SK-N-MC (cell line): ENCODE measurements around the gene STX12.
"Not testable (repeated sequence)": the region's sequence is repeated elsewhere in the genome, so short reads cannot be mapped to it uniquely, and the experiment has no call there.

ENCODE experiments used
- DNase-seq: peaks from one replicate; pipeline ENCODE4 v3.0.0-alpha.2; 2011; ENCODE audit warnings: low read depth, low spot score
- H3K27ac ChIP-seq: fragments of 200-600 bp; sonication (generic); 2 replicates; pipeline ENCODE4 v1.5.1; 2016; ENCODE audit warnings: mixed run types
- H3K36me3 ChIP-seq: fragments of 200-600 bp; sonication (generic); 2 replicates; pipeline ENCODE4 v1.6.1; 2017; ENCODE audit warnings: antibody characterized with exemption, low read length, mixed read lengths; ENCODE audit not compliant: insufficient read depth
- H3K4me3 ChIP-seq: fragments of 200-600 bp; sonication (generic); 2 replicates; pipeline ENCODE4 v1.5.1; 2016
- H3K9ac ChIP-seq: fragments of 200-600 bp; sonication (generic); 2 replicates; pipeline ENCODE4 v1.8.0; 2017; ENCODE audit warnings: mixed run types, mixed read lengths; ENCODE audit not compliant: insufficient read length
- H3K9me3 ChIP-seq: fragments of 200-600 bp; sonication (generic); 2 replicates; pipeline ENCODE4 v1.6.1; 2017; ENCODE audit warnings: low read depth, mild to moderate bottlenecking, antibody characterized with exemption, low read length, moderate library complexity, mixed read lengths
- EZH2 ChIP-seq: fragments of 200-600 bp; sonication (generic); IDR thresholded peaks from one replicate; pipeline ENCODE4 v1.6.1; 2017; ENCODE audit warnings: antibody characterized with exemption
- FOXP2 ChIP-seq: optimal IDR thresholded peaks from 2 replicates; pipeline ENCODE3; 2011; ENCODE audit warnings: mild to moderate bottlenecking, moderate library complexity; ENCODE audit not compliant: insufficient read depth; ENCODE audit errors: extremely low read length, control extremely low read depth
- POLR2AphosphoS5 ChIP-seq: IDR thresholded peaks from 2 replicates; pipeline ENCODE4 v1.6.1; 2012; ENCODE audit warnings: mild to moderate bottlenecking, low read depth, low read length, borderline replicate concordance

The STX12 gene

GRCh38 chr1:27782950-27783349 lies 9.9 kb downstream of the STX12 start:
- no peaks in the 10 kb centered on the region for H3K9me3 ChIP-seq
- DNase-seq, result no peak
- TF ChIP-seq POLR2AphosphoS5, result no peak
- no peak for TF ChIP-seq EZH2
- no peak for TF ChIP-seq FOXP2
- no peaks in the 10 kb centered on the region for H3K36me3 ChIP-seq
- H3K9ac ChIP-seq, result no peak overlapping the region
- H3K4me3 ChIP-seq, result no peak overlapping the region
- no peak overlapping the region for H3K27ac ChIP-seq

GRCh38 chr1:27784700-27785099 lies 11.7 kb downstream of the STX12 start:
- Histone ChIP-seq H3K27ac (no peak overlapping the region), H3K36me3 (peaks cover 4% of the 10 kb centered on the region), H3K9ac (no peak overlapping the region), H3K9me3 (no peaks in the 10 kb centered on the region), H3K4me3 (no peak overlapping the region)
- TF ChIP-seq FOXP2 (no peak), POLR2AphosphoS5 (no peak), EZH2 (no peak)
- no peak for DNase-seq

GRCh38 chr1:27785781-27786455 lies 12.9 kb downstream of the STX12 start:
- DNase-seq, result no peak
- H3K27ac ChIP-seq, result no peak overlapping the region
- peaks cover 12% of the 10 kb centered on the region for H3K36me3 ChIP-seq

GRCh38 chr1:27787895-27788294 lies 14.9 kb downstream of the STX12 start:
- no peak for TF ChIP-seq FOXP2
- no peak for TF ChIP-seq EZH2
- no peak for TF ChIP-seq POLR2AphosphoS5
- Histone ChIP-seq H3K9me3 (no peaks in the 10 kb centered on the region), H3K36me3 (peaks cover 12% of the 10 kb centered on the region), H3K27ac (no peak overlapping the region), H3K9ac (no peak overlapping the region), H3K4me3 (no peak overlapping the region)
- DNase-seq, result no peak

More at GRCh38 chr1:27785781-27786455, 12.9 kb downstream of the STX12 start:
- H3K9ac ChIP-seq, result no peak overlapping the region
- no peaks in the 10 kb centered on the region for H3K9me3 ChIP-seq
- TF ChIP-seq POLR2AphosphoS5, result no peak
- no peak overlapping the region for H3K4me3 ChIP-seq

GRCh38 chr1:27789540-27790041 lies 16.6 kb downstream of the STX12 start:
- TF ChIP-seq POLR2AphosphoS5 (no peak), EZH2 (no peak), FOXP2 (no peak)
- Histone ChIP-seq H3K4me3 (no peak overlapping the region), H3K9me3 (no peaks in the 10 kb centered on the region), H3K36me3 (peaks cover 12% of the 10 kb centered on the region), H3K9ac (no peak overlapping the region), H3K27ac (no peak overlapping the region)
- no peak for DNase-seq

GRCh38 chr1:27790270-27790669 lies 17.3 kb downstream of the STX12 start:
- not testable (repeated sequence) for H3K27ac ChIP-seq, H3K9ac ChIP-seq
- H3K36me3 ChIP-seq, result peaks cover 12% of the 10 kb centered on the region

GRCh38 chr1:27795601-27796000 lies 22.6 kb downstream of the STX12 start:
- H3K9ac ChIP-seq, result no peak overlapping the region
- peaks cover 8% of the 10 kb centered on the region for H3K36me3 ChIP-seq
- H3K9me3 ChIP-seq, result no peaks in the 10 kb centered on the region
- TF ChIP-seq FOXP2 (no peak), EZH2 (no peak), POLR2AphosphoS5 (no peak)
- H3K27ac ChIP-seq, result no peak overlapping the region
- no peak for DNase-seq
- no peak overlapping the region for H3K4me3 ChIP-seq

More at GRCh38 chr1:27790270-27790669, 17.3 kb downstream of the STX12 start:
- not testable (repeated sequence) for DNase-seq, H3K9me3 ChIP-seq, H3K4me3 ChIP-seq

GRCh38 chr1:27804791-27805190 lies 31.8 kb downstream of the STX12 start:
- TF ChIP-seq POLR2AphosphoS5 (no peak), FOXP2 (no peak), EZH2 (no peak)
- H3K4me3 ChIP-seq, result no peak overlapping the region
- no peak overlapping the region for H3K9ac ChIP-seq
- DNase-seq, result no peak
- no peak overlapping the region for H3K27ac ChIP-seq
- no peaks in the 10 kb centered on the region for H3K9me3 ChIP-seq
- H3K36me3 ChIP-seq, result peaks cover 19% of the 10 kb centered on the region

GRCh38 chr1:27806758-27807157 lies 33.7 kb downstream of the STX12 start:
- TF ChIP-seq FOXP2, result no peak
- no peak for TF ChIP-seq POLR2AphosphoS5
- no peak for TF ChIP-seq EZH2
- H3K36me3 ChIP-seq, result peaks cover 14% of the 10 kb centered on the region
- DNase-seq, result no peak
- H3K4me3 ChIP-seq, result no peak overlapping the region
- no peak overlapping the region for H3K9ac ChIP-seq
- H3K9me3 ChIP-seq, result no peaks in the 10 kb centered on the region
- no peak overlapping the region for H3K27ac ChIP-seq
